ENCODE data around the gene PDE11A.

Gene PDE11A

DNA sequence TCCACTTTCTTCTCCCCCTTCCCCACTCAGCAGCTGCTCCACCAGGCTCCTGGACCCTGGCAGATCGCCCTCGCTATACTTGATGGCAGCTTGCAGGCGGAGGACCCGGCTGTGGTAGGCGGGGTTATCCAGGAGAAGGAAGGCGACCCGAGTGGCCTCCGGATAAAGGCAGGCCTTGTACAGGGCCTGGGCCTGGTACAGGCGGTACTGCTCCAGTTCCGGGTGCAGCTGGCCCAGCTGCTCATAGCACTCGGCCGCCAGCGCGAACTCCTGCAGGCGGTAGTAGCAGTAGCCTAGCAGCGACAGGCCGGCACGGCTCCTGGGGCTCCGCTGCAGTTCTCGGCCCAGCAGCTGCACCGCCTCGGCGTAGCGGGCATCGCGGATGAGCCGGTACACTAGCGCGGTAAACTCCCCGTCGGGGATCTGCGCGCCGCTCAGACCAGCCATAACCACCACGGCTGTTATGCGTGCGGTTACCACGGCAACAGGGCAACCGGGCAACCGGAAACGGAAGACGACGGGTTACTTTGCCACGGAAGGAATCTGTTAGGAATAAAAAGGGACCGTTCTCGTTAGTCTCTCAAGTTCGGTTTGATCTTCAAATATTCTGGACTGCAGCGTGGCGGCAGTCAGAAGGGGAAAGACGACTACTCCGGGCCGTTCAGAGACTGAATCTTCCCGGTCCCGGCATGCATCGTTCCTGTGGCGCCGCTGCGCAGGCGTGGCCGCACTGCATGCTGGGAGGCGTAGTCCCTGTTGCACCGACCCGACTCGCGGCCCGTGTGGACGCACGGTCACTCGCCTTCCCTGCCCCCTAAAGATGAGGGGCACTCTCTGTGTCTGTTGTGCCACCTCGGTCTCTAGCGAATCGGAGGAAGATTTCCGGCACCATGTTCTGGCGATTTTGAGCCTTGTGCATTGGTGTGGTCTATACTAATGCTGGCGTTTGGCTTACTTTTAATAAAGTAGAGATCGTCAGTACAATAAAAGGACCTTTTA is 454.0 kb downstream of the PDE11A start:
- DNase-seq, result peak; percentile 77

DNA sequence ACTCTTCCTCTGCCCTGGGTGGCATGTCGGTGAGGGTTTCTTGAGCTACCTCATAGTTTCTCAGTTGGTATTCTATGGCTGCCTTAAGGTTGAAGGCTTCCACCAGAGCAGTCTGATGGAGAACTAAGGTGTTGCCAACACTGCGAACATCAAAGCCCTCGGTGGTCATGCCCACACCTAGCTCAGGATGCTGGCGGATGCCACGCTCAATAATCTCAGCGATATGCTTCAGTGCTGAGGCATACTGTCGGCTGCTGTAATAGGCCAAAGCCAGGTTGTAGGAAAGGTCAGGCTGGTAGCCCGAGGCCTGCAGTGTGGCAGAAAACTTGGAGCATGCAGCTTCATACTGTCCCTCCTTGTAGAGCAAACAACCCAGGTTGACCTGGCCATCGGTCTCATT is 454.7 kb downstream of the PDE11A start:
- no peak for DNase-seq

- no peak for DNase-seq
Observed at GRCh38 chr2:177616731-177617130, 455.8 kb downstream of the PDE11A start.

DNA sequence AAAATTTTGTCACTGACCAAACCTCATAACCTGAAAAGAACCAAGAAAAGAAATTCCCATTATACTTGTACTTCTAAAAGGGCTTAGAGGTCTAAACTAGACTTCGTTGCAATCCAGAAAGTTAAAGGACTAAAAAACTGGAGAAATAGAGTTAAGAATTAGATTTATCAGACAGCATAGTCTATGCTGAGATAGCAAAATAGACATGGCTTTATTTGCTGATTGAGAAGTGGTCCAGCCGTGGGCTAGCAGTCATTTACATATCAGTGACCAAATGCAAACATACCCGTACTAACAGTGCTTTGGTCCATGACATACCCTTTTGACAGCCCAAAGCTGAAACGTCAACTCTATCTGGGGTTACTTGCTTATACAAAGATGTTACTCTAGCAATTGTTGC is 456.5 kb downstream of the PDE11A start:
- DNase-seq, result no peak

GRCh38 chr2:177612659-177613058 is 459.9 kb downstream of the PDE11A start:
- DNase-seq, result no peak

- no peak for DNase-seq
Observed at GRCh38 chr2:177611310-177611886, 461.2 kb downstream of the PDE11A start.

- DNase-seq, result no peak
Observed at GRCh38 chr2:177610813-177611212, 461.8 kb downstream of the PDE11A start.

GRCh38 chr2:177606636-177607035 is 465.9 kb downstream of the PDE11A start:
- no peak for DNase-seq

DNA sequence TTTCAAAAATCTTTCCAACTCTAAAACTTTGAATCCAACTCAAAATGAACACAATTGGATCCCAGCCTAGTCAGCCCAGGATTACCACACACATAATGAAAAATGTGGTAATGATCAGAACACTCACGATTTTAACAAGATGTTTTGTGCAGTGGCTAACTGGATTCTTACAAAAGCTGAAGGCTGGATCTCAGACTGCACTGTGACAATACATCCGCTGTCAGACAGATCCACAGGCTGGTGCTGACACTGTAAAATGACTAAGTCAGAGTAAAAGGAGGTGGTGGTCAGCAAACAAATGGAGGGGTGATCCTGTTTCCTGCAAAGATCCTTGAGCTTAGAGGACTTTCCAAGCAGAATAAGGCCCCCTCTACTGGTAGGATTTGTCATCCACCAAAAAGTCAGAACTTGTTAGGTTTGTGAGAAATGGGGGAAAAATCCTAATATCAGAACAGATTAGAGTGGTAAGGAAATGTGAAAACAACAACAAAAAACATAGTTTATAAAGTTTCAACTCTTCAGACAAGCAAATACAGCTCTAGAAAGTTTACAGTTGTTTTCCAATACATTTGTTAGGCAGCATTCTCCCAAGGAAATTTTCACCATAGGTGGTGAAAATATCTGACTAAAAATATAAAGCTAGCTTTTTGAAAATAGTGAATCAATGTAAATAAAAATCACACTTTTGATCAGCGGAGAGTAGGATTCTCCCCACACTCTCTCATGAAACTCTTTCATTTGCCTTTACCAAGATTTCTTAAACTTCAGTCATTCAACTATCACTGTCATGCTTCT is 468.1 kb downstream of the PDE11A start:
- DNase-seq, result no peak

- DNase-seq, result no peak
Observed at GRCh38 chr2:177603768-177604167, 468.8 kb downstream of the PDE11A start.

DNA sequence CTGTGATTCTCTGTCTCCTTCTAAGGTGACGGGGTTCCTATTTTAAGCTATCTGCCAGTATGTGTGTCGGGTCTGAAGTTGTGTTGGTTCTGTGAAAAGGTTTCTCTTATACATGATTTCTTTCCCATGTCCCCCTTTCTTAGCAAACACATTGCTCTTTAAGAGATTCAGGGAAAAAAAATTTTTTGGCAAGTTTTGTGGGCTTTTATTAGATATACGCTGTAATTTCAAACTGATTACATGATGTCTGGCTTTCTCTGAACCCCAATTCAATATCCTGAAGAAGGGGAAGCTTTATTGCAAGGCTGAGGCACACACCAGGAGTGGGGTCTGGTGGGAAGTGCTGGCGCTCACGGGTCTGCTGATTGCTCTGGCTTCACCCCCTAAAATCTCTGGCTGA is 469.4 kb downstream of the PDE11A start:
- no peak for DNase-seq

- no peak for DNase-seq
Observed at GRCh38 chr2:177602611-177603164, 469.9 kb downstream of the PDE11A start.

GRCh38 chr2:177600917-177601316 is 471.7 kb downstream of the PDE11A start:
- DNase-seq, result no peak

DNA sequence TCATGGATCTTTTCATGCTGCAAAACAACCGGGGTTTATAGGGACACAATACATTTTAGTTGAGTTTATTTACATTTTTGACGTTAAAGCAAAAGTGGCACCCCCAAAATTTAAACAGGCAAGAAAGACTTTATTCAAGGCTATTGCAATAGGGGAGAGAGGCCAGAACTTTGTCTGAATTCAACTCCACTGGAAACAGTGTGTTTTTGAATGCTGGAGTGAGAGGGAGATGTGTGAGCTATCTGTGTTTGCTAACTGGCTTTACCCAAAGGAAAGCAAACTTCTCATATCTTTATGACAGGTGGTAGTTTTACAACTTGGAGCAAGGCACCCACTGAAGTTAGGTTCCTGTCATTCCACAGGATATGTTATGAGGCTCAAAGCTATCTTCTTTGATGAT is 472.6 kb downstream of the PDE11A start:
- DNase-seq, result no peak

GRCh38 chr2:177599139-177599688 is 473.4 kb downstream of the PDE11A start:
- no peak for DNase-seq

GRCh38 chr2:177598326-177599138 is 474.0 kb downstream of the PDE11A start:
- no peak for DNase-seq

DNA sequence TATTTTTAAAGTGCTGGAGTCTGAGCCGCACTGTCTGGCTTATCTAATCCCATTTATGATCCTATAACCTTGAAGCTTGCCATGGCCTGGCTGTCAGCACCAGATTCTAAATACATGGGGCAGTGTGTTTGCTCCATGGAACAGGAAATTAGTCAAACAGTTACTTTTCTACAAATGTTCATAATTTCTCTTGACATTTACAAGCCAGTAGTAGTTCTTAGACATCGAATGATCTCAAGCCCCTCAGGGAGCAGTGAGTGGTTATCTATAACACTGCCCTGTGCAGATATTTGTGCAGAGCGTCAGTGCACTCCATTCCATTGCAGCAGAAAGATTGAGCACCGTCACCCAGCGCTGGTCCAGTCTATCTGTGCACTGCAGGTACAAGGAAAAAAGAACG is 474.8 kb downstream of the PDE11A start:
- DNase-seq, result no peak

DNA sequence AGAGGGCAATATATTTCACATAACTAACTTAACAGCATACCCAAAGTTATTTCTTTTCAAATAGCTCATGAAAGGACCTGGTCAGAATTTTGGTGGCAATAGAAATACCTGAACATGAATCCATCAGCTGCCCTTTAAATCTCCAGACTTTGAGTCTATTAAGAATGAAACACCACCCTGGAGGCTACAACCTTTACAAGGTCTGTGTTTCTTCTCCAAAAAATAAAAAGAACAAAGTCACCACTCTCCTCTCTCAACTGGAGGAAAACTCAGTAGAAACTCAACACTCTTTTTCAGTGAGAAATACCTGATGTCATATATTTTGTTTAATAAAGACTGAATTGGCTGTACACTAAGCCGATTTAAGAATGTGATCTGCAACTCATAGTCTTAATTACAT is 475.7 kb downstream of the PDE11A start:
- DNase-seq, result no peak

DNA sequence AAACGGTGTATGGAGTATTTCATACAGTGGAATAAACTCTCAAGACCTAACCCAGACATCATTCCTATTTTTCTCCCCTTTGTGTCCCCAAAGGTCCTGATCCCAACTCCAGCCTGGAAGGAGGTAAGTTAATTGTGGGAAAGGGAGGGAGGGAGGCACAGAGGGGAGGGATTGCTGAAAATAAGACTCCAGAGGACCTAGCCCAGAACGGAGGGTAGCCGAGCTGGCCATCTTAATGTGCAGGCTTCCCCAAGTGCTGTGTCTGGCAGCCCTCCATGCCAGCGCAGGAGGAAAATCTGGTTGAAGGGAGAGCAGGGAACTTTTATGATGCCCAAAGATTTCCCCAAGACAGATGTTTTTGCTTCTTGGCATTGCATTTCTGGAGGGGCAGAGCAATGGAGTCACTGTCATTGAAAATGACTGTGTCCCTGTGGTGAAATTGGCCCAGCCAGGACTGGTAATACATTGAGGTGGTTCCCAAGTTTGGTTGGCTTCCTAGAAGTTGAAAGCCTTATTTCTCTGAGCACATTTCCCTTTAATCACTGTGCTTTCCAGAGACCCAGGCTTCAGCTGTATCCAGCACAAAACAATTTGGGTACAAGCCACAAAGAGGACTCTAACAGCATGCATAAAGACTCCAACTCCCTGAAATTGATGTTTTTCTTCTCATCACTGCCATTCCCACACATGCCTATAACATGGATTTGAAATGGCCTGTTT is 477.3 kb downstream of the PDE11A start:
- no peak for DNase-seq

DNA sequence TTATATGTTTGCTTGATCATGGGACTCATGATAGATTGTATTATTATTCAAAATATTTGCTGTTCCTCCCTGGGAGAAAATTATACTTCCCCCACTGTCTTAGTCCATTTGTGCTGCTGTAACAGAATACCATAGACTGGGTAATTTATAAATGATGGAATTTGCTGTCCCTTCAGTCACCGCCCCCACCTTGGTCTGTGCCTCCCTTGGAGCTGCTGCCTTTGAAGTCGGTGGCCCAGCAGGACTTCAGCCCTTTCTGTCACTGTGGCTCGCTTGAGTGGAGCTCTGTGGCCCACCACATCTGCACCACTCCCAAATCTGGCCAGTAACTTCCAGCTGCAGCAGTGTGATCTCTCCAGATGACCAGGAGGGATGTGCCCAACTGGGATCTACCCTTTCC is 479.2 kb downstream of the PDE11A start:
- DNase-seq, result no peak

- DNase-seq, result no peak
Observed at GRCh38 chr2:177592945-177593344, 479.6 kb downstream of the PDE11A start.

Data from GDM1 (cell line).